GM23248 (cell line): ENCODE results near the gene SERPIND1.

ENCODE experiments used
- EZH2 ChIP-seq: fragments of 200-600 bp; sonication (generic); IDR thresholded peaks from 2 replicates; pipeline ENCODE4 v1.6.1; 2018; ENCODE audit warnings: antibody characterized with exemption, mild to moderate bottlenecking; ENCODE audit not compliant: insufficient read depth, poor library complexity, severe bottlenecking
- EZH2phosphoT487 ChIP-seq: fragments of 200-600 bp; sonication (generic); IDR thresholded peaks from 2 replicates; pipeline ENCODE4 v1.6.1; 2018; ENCODE audit warnings: antibody characterized with exemption, moderate library complexity, mild to moderate bottlenecking, low read depth; ENCODE audit not compliant: insufficient read depth

DNA sequence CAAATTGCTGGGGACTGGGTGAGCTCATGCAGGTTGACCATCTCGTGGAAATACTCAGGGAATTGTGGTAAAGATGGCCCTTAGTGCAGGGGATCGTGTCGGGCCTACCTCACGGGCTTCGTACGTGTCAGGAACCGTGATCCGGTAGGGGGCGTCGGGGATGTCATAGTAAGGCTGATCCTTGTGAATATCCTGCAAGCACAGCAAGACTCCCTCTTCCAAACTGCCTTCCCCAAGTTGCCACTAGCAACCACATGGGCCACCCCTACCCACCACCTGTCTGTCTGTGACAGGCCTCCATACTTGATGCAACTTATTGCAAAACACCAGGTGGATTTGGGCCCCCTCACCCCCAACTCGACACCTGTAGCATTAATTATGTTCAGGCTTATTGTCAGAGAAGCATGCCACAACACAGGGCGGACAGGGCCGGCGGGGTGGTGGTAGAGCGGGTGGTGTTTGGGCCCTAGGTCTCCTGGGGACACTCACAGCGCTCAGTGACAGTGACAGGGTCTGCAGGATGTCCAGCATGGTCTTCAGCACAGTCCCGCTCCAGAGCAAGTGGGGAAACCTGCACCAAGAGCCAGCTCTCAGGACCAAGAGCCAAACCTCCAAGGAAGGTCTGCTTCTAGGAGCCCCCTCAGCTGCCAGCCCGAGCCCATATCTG, 22.6 kb upstream of the SERPIND1 start:
- TF ChIP-seq EZH2: no peak
- TF ChIP-seq EZH2phosphoT487: no peak
